ENCODE results near the gene CCSAP.
A peak's percentile ranks its signal among the peaks of the same experiment; 100 is the strongest.

The CCSAP gene

GRCh38 chr1:229344937-229345684 lies 2.3 kb upstream of the CCSAP start:
- DNase-seq: no peak
- no peaks in the 10 kb centered on the region for H3K27me3 ChIP-seq (replicated peaks; ENCODE audit: control insufficient read depth, insufficient read depth, low read length, poor library complexity, severe bottlenecking)

GRCh38 chr1:229344139-229344538 lies 1.3 kb upstream of the CCSAP start:
- Histone ChIP-seq H3K4me3 (ENCODE audit: insufficient read depth, low read depth, low read length, poor library complexity, severe bottlenecking) (no peak overlapping the region), H3K4me1 (ENCODE audit: control insufficient read depth, insufficient read depth, low read length, poor library complexity, severe bottlenecking) (peaks cover 8% of the 10 kb centered on the region), H3K9me3 (ENCODE audit: control insufficient read depth, low read length) (no peaks in the 10 kb centered on the region), H3K27me3 (replicated peaks; ENCODE audit: control insufficient read depth, insufficient read depth, low read length, poor library complexity, severe bottlenecking) (no peaks in the 10 kb centered on the region), H3K36me3 (ENCODE audit: control insufficient read depth, insufficient read depth, low read length) (no peaks in the 10 kb centered on the region), H3K27ac (ENCODE audit: insufficient read depth, low read length, poor library complexity, severe bottlenecking) (no peak overlapping the region)
- DNase-seq: no peak

More at GRCh38 chr1:229344937-229345684, 2.3 kb upstream of the CCSAP start:
- peaks cover 8% of the 10 kb centered on the region for H3K4me1 ChIP-seq (ENCODE audit: control insufficient read depth, insufficient read depth, low read length, poor library complexity, severe bottlenecking)
- no peak overlapping the region for H3K4me3 ChIP-seq (ENCODE audit: insufficient read depth, low read depth, low read length, poor library complexity, severe bottlenecking)
- no peak overlapping the region for H3K27ac ChIP-seq (ENCODE audit: insufficient read depth, low read length, poor library complexity, severe bottlenecking)
- no peaks in the 10 kb centered on the region for H3K9me3 ChIP-seq (ENCODE audit: control insufficient read depth, low read length)
- no peaks in the 10 kb centered on the region for H3K36me3 ChIP-seq (ENCODE audit: control insufficient read depth, insufficient read depth, low read length)

GRCh38 chr1:229341774-229342655 lies 832 bp downstream of the CCSAP start:
- Histone ChIP-seq H3K27me3 (replicated peaks; ENCODE audit: control insufficient read depth, insufficient read depth, low read length, poor library complexity, severe bottlenecking) (no peaks in the 10 kb centered on the region), H3K4me3 (ENCODE audit: insufficient read depth, low read depth, low read length, poor library complexity, severe bottlenecking) (peak overlapping the region; percentile 74), H3K4me1 (ENCODE audit: control insufficient read depth, insufficient read depth, low read length, poor library complexity, severe bottlenecking) (peaks cover 8% of the 10 kb centered on the region), H3K36me3 (ENCODE audit: control insufficient read depth, insufficient read depth, low read length) (no peaks in the 10 kb centered on the region), H3K27ac (ENCODE audit: insufficient read depth, low read length, poor library complexity, severe bottlenecking) (peak overlapping the region; percentile 87), H3K9me3 (ENCODE audit: control insufficient read depth, low read length) (no peaks in the 10 kb centered on the region)
- peak in 2 of 3 donors; percentile 79 to 82 for DNase-seq

- H3K27me3 ChIP-seq (replicated peaks; ENCODE audit: control insufficient read depth, insufficient read depth, low read length, poor library complexity, severe bottlenecking): no peaks in the 10 kb centered on the region
- peaks cover 8% of the 10 kb centered on the region for H3K4me1 ChIP-seq (ENCODE audit: control insufficient read depth, insufficient read depth, low read length, poor library complexity, severe bottlenecking)
- H3K36me3 ChIP-seq (ENCODE audit: control insufficient read depth, insufficient read depth, low read length): no peaks in the 10 kb centered on the region
- no peaks in the 10 kb centered on the region for H3K9me3 ChIP-seq (ENCODE audit: control insufficient read depth, low read length)
- DNase-seq: no peak
- peak overlapping the region; percentile 6 for H3K4me3 ChIP-seq (ENCODE audit: insufficient read depth, low read depth, low read length, poor library complexity, severe bottlenecking)
- peak overlapping the region; percentile 5 for H3K27ac ChIP-seq (ENCODE audit: insufficient read depth, low read length, poor library complexity, severe bottlenecking)
Measured at GRCh38 chr1:229340496-229340895, 2.4 kb downstream of the CCSAP start.

GRCh38 chr1:229339520-229339919 lies 3.3 kb downstream of the CCSAP start:
- no peaks in the 10 kb centered on the region for H3K27me3 ChIP-seq (replicated peaks; ENCODE audit: control insufficient read depth, insufficient read depth, low read length, poor library complexity, severe bottlenecking)
- H3K4me1 ChIP-seq (ENCODE audit: control insufficient read depth, insufficient read depth, low read length, poor library complexity, severe bottlenecking): peaks cover 8% of the 10 kb centered on the region
- no peaks in the 10 kb centered on the region for H3K9me3 ChIP-seq (ENCODE audit: control insufficient read depth, low read length)
- H3K4me3 ChIP-seq (ENCODE audit: insufficient read depth, low read depth, low read length, poor library complexity, severe bottlenecking): no peak overlapping the region
- no peak overlapping the region for H3K27ac ChIP-seq (ENCODE audit: insufficient read depth, low read length, poor library complexity, severe bottlenecking)
- no peak for DNase-seq
- H3K36me3 ChIP-seq (ENCODE audit: control insufficient read depth, insufficient read depth, low read length): peaks cover 3% of the 10 kb centered on the region

- no peak overlapping the region for H3K27ac ChIP-seq (ENCODE audit: insufficient read depth, low read length, poor library complexity, severe bottlenecking)
- H3K9me3 ChIP-seq (ENCODE audit: control insufficient read depth, low read length): no peaks in the 10 kb centered on the region
- peaks cover 8% of the 10 kb centered on the region for H3K4me1 ChIP-seq (ENCODE audit: control insufficient read depth, insufficient read depth, low read length, poor library complexity, severe bottlenecking)
- no peak overlapping the region for H3K4me3 ChIP-seq (ENCODE audit: insufficient read depth, low read depth, low read length, poor library complexity, severe bottlenecking)
- DNase-seq: no peak
- no peaks in the 10 kb centered on the region for H3K27me3 ChIP-seq (replicated peaks; ENCODE audit: control insufficient read depth, insufficient read depth, low read length, poor library complexity, severe bottlenecking)
- peaks cover 3% of the 10 kb centered on the region for H3K36me3 ChIP-seq (ENCODE audit: control insufficient read depth, insufficient read depth, low read length)
Measured at GRCh38 chr1:229339086-229339485, 3.8 kb downstream of the CCSAP start.

GRCh38 chr1:229336345-229336744 lies 6.5 kb downstream of the CCSAP start:
- Histone ChIP-seq H3K4me1 (ENCODE audit: control insufficient read depth, insufficient read depth, low read length, poor library complexity, severe bottlenecking) (peaks cover 3% of the 10 kb centered on the region), H3K4me3 (ENCODE audit: insufficient read depth, low read depth, low read length, poor library complexity, severe bottlenecking) (no peak overlapping the region), H3K36me3 (ENCODE audit: control insufficient read depth, insufficient read depth, low read length) (peaks cover 3% of the 10 kb centered on the region), H3K9me3 (ENCODE audit: control insufficient read depth, low read length) (no peaks in the 10 kb centered on the region), H3K27ac (ENCODE audit: insufficient read depth, low read length, poor library complexity, severe bottlenecking) (no peak overlapping the region), H3K27me3 (replicated peaks; ENCODE audit: control insufficient read depth, insufficient read depth, low read length, poor library complexity, severe bottlenecking) (no peaks in the 10 kb centered on the region)
- DNase-seq: no peak

GRCh38 chr1:229334716-229335115 lies 8.1 kb downstream of the CCSAP start:
- Histone ChIP-seq H3K27me3 (replicated peaks; ENCODE audit: control insufficient read depth, insufficient read depth, low read length, poor library complexity, severe bottlenecking) (no peaks in the 10 kb centered on the region), H3K4me1 (ENCODE audit: control insufficient read depth, insufficient read depth, low read length, poor library complexity, severe bottlenecking) (no peaks in the 10 kb centered on the region), H3K4me3 (ENCODE audit: insufficient read depth, low read depth, low read length, poor library complexity, severe bottlenecking) (no peak overlapping the region), H3K36me3 (ENCODE audit: control insufficient read depth, insufficient read depth, low read length) (peaks cover 3% of the 10 kb centered on the region), H3K27ac (ENCODE audit: insufficient read depth, low read length, poor library complexity, severe bottlenecking) (no peak overlapping the region), H3K9me3 (ENCODE audit: control insufficient read depth, low read length) (no peaks in the 10 kb centered on the region)
- no peak for DNase-seq

- no peak overlapping the region for H3K27ac ChIP-seq (ENCODE audit: insufficient read depth, low read length, poor library complexity, severe bottlenecking)
- no peaks in the 10 kb centered on the region for H3K4me1 ChIP-seq (ENCODE audit: control insufficient read depth, insufficient read depth, low read length, poor library complexity, severe bottlenecking)
- H3K36me3 ChIP-seq (ENCODE audit: control insufficient read depth, insufficient read depth, low read length): peaks cover 3% of the 10 kb centered on the region
- H3K4me3 ChIP-seq (ENCODE audit: insufficient read depth, low read depth, low read length, poor library complexity, severe bottlenecking): no peak overlapping the region
- H3K9me3 ChIP-seq (ENCODE audit: control insufficient read depth, low read length): no peaks in the 10 kb centered on the region
- no peaks in the 10 kb centered on the region for H3K27me3 ChIP-seq (replicated peaks; ENCODE audit: control insufficient read depth, insufficient read depth, low read length, poor library complexity, severe bottlenecking)
- no peak for DNase-seq
Measured at GRCh38 chr1:229334269-229334668, 8.6 kb downstream of the CCSAP start.

Data from effector memory CD4-positive, alpha-beta T cell (primary cell).